ENCODE results near the gene RYR1.

The RYR1 gene

GRCh38 chr19:38606131-38606530 is 172.6 kb downstream of the RYR1 start:
- Histone ChIP-seq H3K4me3 (ENCODE audit: insufficient read depth, low read length, poor library complexity, severe bottlenecking) (no peak overlapping the region), H3K79me2 (ENCODE audit: insufficient read depth, low read length) (no peaks in the 10 kb centered on the region), H3K9me2 (replicated peaks; ENCODE audit: insufficient read depth, low read length) (no peaks in the 10 kb centered on the region), H3K4me2 (ENCODE audit: low read depth, low read length, poor library complexity, severe bottlenecking) (no peak overlapping the region), H4K20me1 (ENCODE audit: low read depth, low read length) (no peaks in the 10 kb centered on the region), H3K27me3 (ENCODE audit: low read length) (no peaks in the 10 kb centered on the region), H2AFZ (ENCODE audit: low read depth, low read length, severe bottlenecking) (no peak overlapping the region), H3K36me3 (ENCODE audit: low read length) (peaks cover 7% of the 10 kb centered on the region; the same call in 1 of the 2 replicates), H3K9ac (ENCODE audit: low read length) (no peak overlapping the region), H3F3A (ENCODE audit: insufficient read depth) (0 out of 2 replicates have a peak, but pooled peaks cover 3% of the 10 kb centered on the region), H3K27ac (ENCODE audit: low read depth, low read length) (no peak overlapping the region), H3K9me3 (ENCODE audit: insufficient read depth, low read length) (no peaks in the 10 kb centered on the region)
- TF ChIP-seq EZH2phosphoT487 (conservative IDR thresholded peaks at IDR 0.05; ENCODE audit: low read length), result no peak
- TF ChIP-seq, protein P1, sequence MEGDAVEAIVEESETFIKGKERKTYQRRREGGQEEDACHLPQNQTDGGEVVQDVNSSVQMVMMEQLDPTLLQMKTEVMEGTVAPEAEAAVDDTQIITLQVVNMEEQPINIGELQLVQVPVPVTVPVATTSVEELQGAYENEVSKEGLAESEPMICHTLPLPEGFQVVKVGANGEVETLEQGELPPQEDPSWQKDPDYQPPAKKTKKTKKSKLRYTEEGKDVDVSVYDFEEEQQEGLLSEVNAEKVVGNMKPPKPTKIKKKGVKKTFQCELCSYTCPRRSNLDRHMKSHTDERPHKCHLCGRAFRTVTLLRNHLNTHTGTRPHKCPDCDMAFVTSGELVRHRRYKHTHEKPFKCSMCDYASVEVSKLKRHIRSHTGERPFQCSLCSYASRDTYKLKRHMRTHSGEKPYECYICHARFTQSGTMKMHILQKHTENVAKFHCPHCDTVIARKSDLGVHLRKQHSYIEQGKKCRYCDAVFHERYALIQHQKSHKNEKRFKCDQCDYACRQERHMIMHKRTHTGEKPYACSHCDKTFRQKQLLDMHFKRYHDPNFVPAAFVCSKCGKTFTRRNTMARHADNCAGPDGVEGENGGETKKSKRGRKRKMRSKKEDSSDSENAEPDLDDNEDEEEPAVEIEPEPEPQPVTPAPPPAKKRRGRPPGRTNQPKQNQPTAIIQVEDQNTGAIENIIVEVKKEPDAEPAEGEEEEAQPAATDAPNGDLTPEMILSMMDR (IDR thresholded peaks at IDR 0.05; ENCODE audit: insufficient read depth, low read length, poor library complexity, severe bottlenecking), result no peak

DNA sequence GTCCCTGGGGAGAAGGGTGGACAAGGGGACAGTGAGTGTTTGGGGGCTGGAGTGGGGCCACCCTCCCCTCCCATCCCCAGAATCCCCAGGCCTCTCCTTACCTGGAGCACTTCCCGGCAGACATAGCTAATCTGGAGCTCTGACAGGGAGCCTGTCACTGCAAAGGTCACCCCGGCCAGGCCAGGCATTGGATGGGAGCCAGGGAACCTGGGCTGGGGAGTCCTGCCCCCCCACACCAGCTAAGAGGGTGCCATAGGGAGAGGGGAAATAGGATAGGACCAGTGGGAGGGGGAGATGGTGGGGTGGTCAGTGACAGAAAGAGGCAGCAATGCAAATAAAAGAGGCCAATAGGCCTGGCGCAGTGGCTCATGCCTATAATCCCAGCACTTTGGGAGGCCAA is 180.8 kb downstream of the RYR1 start:
- Histone ChIP-seq H3K4me3 (ENCODE audit: insufficient read depth, low read length, poor library complexity, severe bottlenecking) (no peak overlapping the region), H3K36me3 (ENCODE audit: low read length) (no peaks in the 10 kb centered on the region; the same call in 1 of the 2 replicates), H3F3A (ENCODE audit: insufficient read depth) (peaks cover 11% of the 10 kb centered on the region), H3K9ac (ENCODE audit: low read length) (no peak overlapping the region), H2AFZ (ENCODE audit: low read depth, low read length, severe bottlenecking) (no peak overlapping the region), H3K4me2 (ENCODE audit: low read depth, low read length, poor library complexity, severe bottlenecking) (no peak overlapping the region), H4K20me1 (ENCODE audit: low read depth, low read length) (no peaks in the 10 kb centered on the region), H3K9me3 (ENCODE audit: insufficient read depth, low read length) (no peaks in the 10 kb centered on the region), H3K9me2 (replicated peaks; ENCODE audit: insufficient read depth, low read length) (no peaks in the 10 kb centered on the region), H3K27ac (ENCODE audit: low read depth, low read length) (no peak overlapping the region), H3K79me2 (ENCODE audit: insufficient read depth, low read length) (peaks cover 27% of the 10 kb centered on the region), H3K27me3 (ENCODE audit: low read length) (no peaks in the 10 kb centered on the region)
- TF ChIP-seq, protein P1 (IDR thresholded peaks at IDR 0.05; ENCODE audit: insufficient read depth, low read length, poor library complexity, severe bottlenecking), result no peak
- no peak for TF ChIP-seq EZH2phosphoT487 (conservative IDR thresholded peaks at IDR 0.05; ENCODE audit: low read length)

- H3K4me3 ChIP-seq (ENCODE audit: insufficient read depth, low read length, poor library complexity, severe bottlenecking), result no peak overlapping the region
- H3K36me3 ChIP-seq (ENCODE audit: low read length), result no peaks in the 10 kb centered on the region; the same call in 1 of the 2 replicates
- no peaks in the 10 kb centered on the region for H3K9me2 ChIP-seq (replicated peaks; ENCODE audit: insufficient read depth, low read length)
- peaks cover 35% of the 10 kb centered on the region for H3K79me2 ChIP-seq (ENCODE audit: insufficient read depth, low read length)
- no peaks in the 10 kb centered on the region for H4K20me1 ChIP-seq (ENCODE audit: low read depth, low read length)
- H3K9me3 ChIP-seq (ENCODE audit: insufficient read depth, low read length), result no peaks in the 10 kb centered on the region
- H2AFZ ChIP-seq (ENCODE audit: low read depth, low read length, severe bottlenecking), result no peak overlapping the region
- peaks cover 11% of the 10 kb centered on the region for H3F3A ChIP-seq (ENCODE audit: insufficient read depth)
- H3K27me3 ChIP-seq (ENCODE audit: low read length), result no peaks in the 10 kb centered on the region
- H3K27ac ChIP-seq (ENCODE audit: low read depth, low read length), result peak overlapping the region; percentile 35; the same call in 1 of the 2 replicates
- H3K4me2 ChIP-seq (ENCODE audit: low read depth, low read length, poor library complexity, severe bottlenecking), result peak overlapping the region; percentile 92
- peak overlapping the region; percentile 94 for H3K9ac ChIP-seq (ENCODE audit: low read length)
- no peak for TF ChIP-seq EZH2phosphoT487 (conservative IDR thresholded peaks at IDR 0.05; ENCODE audit: low read length)
- TF ChIP-seq, protein P1 (IDR thresholded peaks at IDR 0.05; ENCODE audit: insufficient read depth, low read length, poor library complexity, severe bottlenecking), result no peak
Measured at GRCh38 chr19:38615007-38615581, 181.6 kb downstream of the RYR1 start.

All from SU-DHL-6 (cell line).